Measurements from ENCODE around the gene COL20A1.

COL20A1 gene

GRCh38 chr20:63370618-63371187, 77.7 kb downstream of the COL20A1 start:
- TF ChIP-seq RARB (CRISPR knock-in tag; IDR thresholded peaks at IDR 0.05): no peak
- no peak for TF ChIP-seq PATZ1 (CRISPR knock-in tag; IDR thresholded peaks at IDR 0.05; ENCODE audit: borderline replicate concordance)
- TF ChIP-seq BACH2 (CRISPR knock-in tag; IDR thresholded peaks at IDR 0.05; ENCODE audit: borderline replicate concordance): no peak
- ATAC-seq: no peak

GRCh38 chr20:63371291-63371865, 78.4 kb downstream of the COL20A1 start:
- TF ChIP-seq CSRNP3 (CRISPR knock-in tag; IDR thresholded peaks at IDR 0.05) (no peak), CREB5 (CRISPR knock-in tag; IDR thresholded peaks at IDR 0.05; ENCODE audit: low read depth) (no peak), ZFP3 (CRISPR knock-in tag; IDR thresholded peaks at IDR 0.05) (no peak), ZNF70 (CRISPR knock-in tag; IDR thresholded peaks at IDR 0.05) (no peak), ESRRG (CRISPR knock-in tag; IDR thresholded peaks at IDR 0.05) (no peak)
- no peak for ATAC-seq

GRCh38 chr20:63372971-63373885, 80.2 kb downstream of the COL20A1 start:
- TF ChIP-seq PATZ1 (CRISPR knock-in tag; IDR thresholded peaks at IDR 0.05; ENCODE audit: borderline replicate concordance): no peak
- TF ChIP-seq ISL1 (CRISPR knock-in tag; IDR thresholded peaks at IDR 0.05): no peak
- no peak for TF ChIP-seq ESRRG (CRISPR knock-in tag; IDR thresholded peaks at IDR 0.05)
- TF ChIP-seq ZNF8 (CRISPR knock-in tag; IDR thresholded peaks at IDR 0.05): no peak
- TF ChIP-seq GLIS3 (CRISPR knock-in tag; IDR thresholded peaks at IDR 0.05): no peak
- TF ChIP-seq ZFP30 (CRISPR knock-in tag; IDR thresholded peaks at IDR 0.05): no peak
- TF ChIP-seq ARNTL (CRISPR knock-in tag; IDR thresholded peaks at IDR 0.05; ENCODE audit: borderline replicate concordance, low read depth): no peak
- no peak for TF ChIP-seq CSRNP3 (CRISPR knock-in tag; IDR thresholded peaks at IDR 0.05)
- no peak for TF ChIP-seq CREB5 (CRISPR knock-in tag; IDR thresholded peaks at IDR 0.05; ENCODE audit: low read depth)
- TF ChIP-seq ZNF70 (CRISPR knock-in tag; IDR thresholded peaks at IDR 0.05): no peak
- no peak for TF ChIP-seq ZNF565 (CRISPR knock-in tag; conservative IDR thresholded peaks at IDR 0.05; ENCODE audit: low read depth)
- no peak for TF ChIP-seq BACH2 (CRISPR knock-in tag; IDR thresholded peaks at IDR 0.05; ENCODE audit: borderline replicate concordance)
- TF ChIP-seq PPARA (CRISPR knock-in tag; IDR thresholded peaks at IDR 0.05; ENCODE audit: borderline replicate concordance): no peak
- no peak for TF ChIP-seq SNAI2 (CRISPR knock-in tag; IDR thresholded peaks at IDR 0.05)
- no peak for TF ChIP-seq ZFP3 (CRISPR knock-in tag; IDR thresholded peaks at IDR 0.05)
- no peak for TF ChIP-seq TCF4 (CRISPR knock-in tag; IDR thresholded peaks at IDR 0.05; ENCODE audit: borderline replicate concordance)
- TF ChIP-seq CSDC2 (CRISPR knock-in tag; IDR thresholded peaks at IDR 0.05): no peak
- no peak for TF ChIP-seq POU6F1 (CRISPR knock-in tag; IDR thresholded peaks at IDR 0.05; ENCODE audit: borderline replicate concordance, low read depth)
- no peak for TF ChIP-seq RARB (CRISPR knock-in tag; IDR thresholded peaks at IDR 0.05)
- TF ChIP-seq TOX (CRISPR knock-in tag; IDR thresholded peaks at IDR 0.05; ENCODE audit: borderline replicate concordance): no peak
- no peak for ATAC-seq
